ENCODE results near the gene PDIA6. TPM values are rescaled to one million over a fixed set of nuclear protein-coding genes. Genes with fewer than 3 reads are reported as not detected.
A peak's percentile ranks its signal among the peaks of the same experiment; 100 is the strongest.

Gene PDIA6
- total RNA-seq (2022): 313 and 317 TPM in 2 replicates
- Bru-seq, nascent RNA: percentile 84 among the genes with signal in this experiment
- BruChase-seq, experiment 1, labeled RNA remaining after a 6-hour chase: percentile 91 among the genes with signal in this experiment
- BruChase-seq, experiment 2, labeled RNA remaining after a 2-hour chase: percentile 79 among the genes with signal in this experiment
- long read RNA-seq, transcript PDIA6-201 (13 exons, 2,338 nt): major isoform, 1,546 of 1,657 reads
- long read RNA-seq, partial matches to known transcripts: 53 of 1,657 reads
- long read RNA-seq, other reads (novel, unspliced or antisense): 55 of 1,657 reads

- peak within 1 kb of the TSS; percentile 75 for H3K27ac Mint-ChIP-seq (ENCODE audit: unreplicated experiment)
- CTCF ChIA-PET: interaction anchor here (0.6 to 1.5 kb wide), 3 partner anchors 19 to 23 kb away, joined by 3 to 7 read pairs (median 4); no protein-coding TSS in a partner anchor
- no TSS peak for BruUV-seq (replicated peaks)
These were observed at the start of gene PDIA6 for GRCh38 chr2:10812362-10813162. TSS of gene PDIA6 (minus strand) at chr2:10812785. CDS start at chr2:10812696, 89 bp downstream.

GRCh38 chr2:10862330-10862729 lies 49.7 kb upstream of the PDIA6 start:
- Mint-ChIP-seq H3K27me3 (ENCODE audit: unreplicated experiment) (peaks cover 92% of the 10 kb centered on the region), H3K27ac (ENCODE audit: unreplicated experiment) (no peak overlapping the region), H3K36me3 (ENCODE audit: insufficient read depth, unreplicated experiment) (no peaks in the 10 kb centered on the region), H3K9me3 (ENCODE audit: low read depth, unreplicated experiment) (no peaks in the 10 kb centered on the region), H3K4me1 (ENCODE audit: low read depth, unreplicated experiment) (no peaks in the 10 kb centered on the region), H3K4me3 (ENCODE audit: low read depth, unreplicated experiment) (no peak overlapping the region)
- DNase-seq: no peak
- CTCF ChIA-PET: no interaction called here
- intact Hi-C loops (cut with micrococcal nuclease; ENCODE audit: unreplicated experiment): no loop called here
- TF ChIP-seq CTCF (IDR thresholded peaks at IDR 0.05; ENCODE audit: unreplicated experiment): no peak
- BruUV-seq (replicated peaks): no TSS peak

More at GRCh38 chr2:10812362-10813162, at the start of gene PDIA6:
- H3K4me1 Mint-ChIP-seq (ENCODE audit: low read depth, unreplicated experiment): peaks cover 19% of the 10 kb centered on the region
- intact Hi-C loops (cut with micrococcal nuclease; ENCODE audit: unreplicated experiment): loop anchor here (10.0 kb wide), 1 partner anchor 98 kb away; no protein-coding TSS in a partner anchor
- no peaks in the 10 kb centered on the region for H3K9me3 Mint-ChIP-seq (ENCODE audit: low read depth, unreplicated experiment)
- peak within 1 kb of the TSS; percentile 71 for H3K4me3 Mint-ChIP-seq (ENCODE audit: low read depth, unreplicated experiment)
- peaks cover 52% of the 10 kb centered on the region for H3K36me3 Mint-ChIP-seq (ENCODE audit: insufficient read depth, unreplicated experiment)
- peaks cover 18% of the 10 kb centered on the region for H3K27me3 Mint-ChIP-seq (ENCODE audit: unreplicated experiment)
- TF ChIP-seq CTCF (IDR thresholded peaks at IDR 0.05; ENCODE audit: unreplicated experiment): no peak
- peak; percentile 98 for DNase-seq

- no peaks in the 10 kb centered on the region for H3K9me3 Mint-ChIP-seq (ENCODE audit: low read depth, unreplicated experiment)
- BruUV-seq (replicated peaks): no TSS peak
- H3K4me1 Mint-ChIP-seq (ENCODE audit: low read depth, unreplicated experiment): no peaks in the 10 kb centered on the region
- CTCF ChIA-PET: no interaction called here
- TF ChIP-seq CTCF (IDR thresholded peaks at IDR 0.05; ENCODE audit: unreplicated experiment): no peak
- H3K27me3 Mint-ChIP-seq (ENCODE audit: unreplicated experiment): peaks cover 98% of the 10 kb centered on the region
- DNase-seq: no peak
- H3K27ac Mint-ChIP-seq (ENCODE audit: unreplicated experiment): no peak overlapping the region
- H3K4me3 Mint-ChIP-seq (ENCODE audit: low read depth, unreplicated experiment): no peak overlapping the region
- no peaks in the 10 kb centered on the region for H3K36me3 Mint-ChIP-seq (ENCODE audit: insufficient read depth, unreplicated experiment)
- intact Hi-C loops (cut with micrococcal nuclease; ENCODE audit: unreplicated experiment): no loop called here
These were observed 49.2 kb upstream of the PDIA6 start for GRCh38 chr2:10861765-10862164.

GRCh38 chr2:10860814-10861325 lies 48.3 kb upstream of the PDIA6 start:
- TF ChIP-seq CTCF (IDR thresholded peaks at IDR 0.05; ENCODE audit: unreplicated experiment): no peak
- no peak overlapping the region for H3K4me3 Mint-ChIP-seq (ENCODE audit: low read depth, unreplicated experiment)
- no peaks in the 10 kb centered on the region for H3K4me1 Mint-ChIP-seq (ENCODE audit: low read depth, unreplicated experiment)
- peaks cover 100% of the 10 kb centered on the region for H3K27me3 Mint-ChIP-seq (ENCODE audit: unreplicated experiment)
- H3K36me3 Mint-ChIP-seq (ENCODE audit: insufficient read depth, unreplicated experiment): no peaks in the 10 kb centered on the region
- BruUV-seq (replicated peaks): no TSS peak
- CTCF ChIA-PET: no interaction called here
- no peak for DNase-seq
- intact Hi-C loops (cut with micrococcal nuclease; ENCODE audit: unreplicated experiment): no loop called here
- no peak overlapping the region for H3K27ac Mint-ChIP-seq (ENCODE audit: unreplicated experiment)
- no peaks in the 10 kb centered on the region for H3K9me3 Mint-ChIP-seq (ENCODE audit: low read depth, unreplicated experiment)
